Activated CD8-positive, alpha-beta memory T cell treated with anti-CD3 and anti-CD28 coated beads, Interleukin-2, amount 50 U/mL, for 24 hours (primary cell): ENCODE data around the gene ITLN1.
A peak's percentile ranks its signal among the peaks of the same experiment; 100 is the strongest.
"Not testable (repeated sequence)": the region's sequence is repeated elsewhere in the genome, so short reads cannot be mapped to it uniquely, and the experiment has no call there.

Experiments used
- DNase-seq: peaks from one replicate; pipeline ENCODE4 v3.0.0-alpha.2; 2020; ENCODE audit errors: extremely low read depth

ITLN1 gene

GRCh38 chr1:160883581-160884513 lies 1.1 kb downstream of the ITLN1 start:
- no peak for DNase-seq

DNA sequence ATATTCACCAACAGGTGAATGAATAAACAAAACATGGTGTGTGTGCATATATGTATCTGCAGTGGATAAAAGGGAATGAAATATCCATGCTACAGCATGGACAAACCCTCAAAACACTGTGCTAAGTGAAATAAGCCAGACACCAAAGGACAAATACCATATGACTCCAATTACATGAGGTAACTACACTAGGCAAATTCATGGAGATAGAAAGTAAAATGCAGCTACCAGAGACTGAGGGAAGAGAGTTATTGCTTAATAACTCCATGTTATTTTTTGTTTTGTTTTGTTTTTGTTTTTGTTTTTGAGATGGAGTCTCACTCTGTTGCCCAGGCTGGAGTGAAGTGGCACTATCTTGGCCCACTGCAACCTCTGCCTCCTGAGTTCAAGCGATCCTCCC lies 2.4 kb downstream of the ITLN1 start:
- DNase-seq = no peak

DNA sequence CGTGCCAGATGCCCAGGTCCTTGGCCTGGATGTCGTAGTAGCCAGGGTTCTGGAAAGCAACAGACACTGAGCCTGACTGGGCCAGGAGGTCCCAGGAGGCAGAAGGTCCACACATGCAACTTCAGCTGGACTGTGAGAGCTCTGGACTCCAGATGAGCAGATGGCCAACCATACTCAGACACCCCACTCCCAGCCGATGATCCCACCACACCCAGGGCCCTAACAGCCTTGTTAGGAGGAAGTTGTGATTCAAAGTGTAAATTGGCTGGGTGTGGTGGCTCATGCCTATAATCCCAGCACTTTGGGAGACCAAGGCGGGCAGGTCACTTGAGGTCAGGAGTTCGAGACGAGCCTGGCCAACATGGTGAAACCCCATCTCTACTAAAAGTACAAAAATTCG lies 3.7 kb downstream of the ITLN1 start:
- DNase-seq = not testable (repeated sequence)

- no peak for DNase-seq
Observed at GRCh38 chr1:160880216-160880615, 4.8 kb downstream of the ITLN1 start.

DNA sequence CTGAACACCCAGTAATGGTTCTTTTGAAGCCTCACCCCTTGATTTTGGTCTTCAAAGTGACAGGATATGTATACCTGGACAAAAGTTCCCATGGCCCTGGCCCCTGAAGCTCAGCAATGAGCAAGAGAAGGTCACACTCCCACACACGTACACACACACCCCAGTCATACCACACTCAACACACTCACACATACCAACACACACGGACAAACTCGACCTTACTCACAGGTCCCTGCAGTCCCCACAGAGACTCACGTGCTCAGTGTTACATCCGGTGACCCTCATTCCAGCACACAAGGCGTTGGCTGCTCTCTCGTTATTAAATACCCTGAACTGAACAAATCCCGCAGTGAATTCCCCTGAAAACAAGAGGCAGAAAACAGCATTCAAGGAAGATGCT lies 5.9 kb downstream of the ITLN1 start:
- DNase-seq = no peak

- DNase-seq = no peak
Observed at GRCh38 chr1:160877221-160877620, 7.8 kb downstream of the ITLN1 start.

DNA sequence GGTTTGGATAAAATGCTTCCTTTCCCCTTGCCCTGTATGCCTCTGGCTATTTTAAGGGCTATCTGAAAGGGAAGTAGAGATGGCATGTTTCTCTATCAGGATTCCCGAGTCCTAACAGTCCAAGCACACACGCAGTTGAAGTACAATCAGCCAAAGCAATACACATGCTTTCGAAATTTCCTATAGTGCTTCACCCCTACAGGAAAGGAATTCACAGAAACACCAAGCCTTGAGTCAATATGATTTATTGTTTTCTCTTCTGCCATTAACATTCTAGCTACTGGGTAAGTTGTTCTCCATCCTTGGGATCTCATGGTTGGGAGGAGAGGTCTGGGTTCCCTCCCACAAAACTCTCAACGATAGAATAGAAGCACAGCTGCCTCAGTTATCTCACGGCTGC lies 8.7 kb downstream of the ITLN1 start:
- DNase-seq = no peak

GRCh38 chr1:160875591-160875990 lies 9.4 kb downstream of the ITLN1 start:
- not testable (repeated sequence) for DNase-seq

- DNase-seq = no peak
Observed at GRCh38 chr1:160874935-160875334, 10.0 kb downstream of the ITLN1 start.

DNA sequence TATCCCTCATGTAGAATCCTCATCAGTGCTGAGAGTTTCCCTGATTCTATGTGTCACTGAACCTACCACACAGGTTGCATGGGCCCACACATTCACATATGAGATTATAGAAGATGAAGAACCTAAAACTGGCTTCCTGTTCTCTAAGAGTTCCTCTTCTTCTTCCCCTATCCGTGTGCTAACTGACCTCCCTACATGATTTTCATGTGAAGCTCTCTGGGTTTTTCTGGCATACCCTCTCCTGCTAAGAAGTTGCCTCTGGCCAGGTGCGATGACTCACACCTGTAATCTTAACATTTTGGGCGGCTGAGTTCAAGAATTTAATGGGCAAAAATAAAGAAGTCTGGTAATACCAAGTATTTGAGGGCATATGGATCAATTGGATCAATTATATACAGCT lies 16.8 kb downstream of the ITLN1 start:
- no peak for DNase-seq

GRCh38 chr1:160867651-160868050 lies 17.3 kb downstream of the ITLN1 start:
- not testable (repeated sequence) for DNase-seq

GRCh38 chr1:160866695-160867260 lies 18.2 kb downstream of the ITLN1 start:
- no peak for DNase-seq

DNA sequence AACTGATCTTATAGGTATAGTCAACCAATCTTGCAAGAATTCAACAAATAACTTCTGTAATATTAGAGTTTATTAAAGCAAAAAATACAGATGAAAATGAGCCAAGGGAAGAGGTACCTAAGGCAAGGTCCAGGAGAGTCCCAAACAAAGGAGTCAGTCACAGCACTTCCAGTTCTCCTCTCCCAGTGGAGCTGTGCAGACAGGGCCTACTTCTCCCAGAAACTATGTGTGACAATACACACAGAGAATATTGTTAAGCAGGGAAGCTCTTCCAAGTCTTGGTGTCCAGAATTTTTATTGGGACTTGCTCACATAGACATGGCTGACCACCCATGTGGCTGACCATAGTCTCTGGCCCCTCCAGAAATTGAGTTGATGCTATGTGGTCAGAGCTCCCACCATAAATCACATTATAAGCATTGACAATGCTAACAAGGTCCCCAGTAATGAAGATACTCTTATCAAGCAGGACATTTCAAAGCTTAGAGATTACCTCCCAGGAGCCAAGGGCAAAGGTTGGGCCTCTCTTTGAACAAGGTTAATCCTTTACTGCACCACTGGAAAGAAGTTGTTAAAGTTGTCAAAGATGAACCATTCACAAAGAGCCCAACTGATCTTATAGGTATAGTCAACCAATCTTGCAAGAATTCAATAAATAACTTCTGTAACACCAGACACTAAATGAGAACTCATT lies 18.8 kb downstream of the ITLN1 start:
- no peak for DNase-seq

DNA sequence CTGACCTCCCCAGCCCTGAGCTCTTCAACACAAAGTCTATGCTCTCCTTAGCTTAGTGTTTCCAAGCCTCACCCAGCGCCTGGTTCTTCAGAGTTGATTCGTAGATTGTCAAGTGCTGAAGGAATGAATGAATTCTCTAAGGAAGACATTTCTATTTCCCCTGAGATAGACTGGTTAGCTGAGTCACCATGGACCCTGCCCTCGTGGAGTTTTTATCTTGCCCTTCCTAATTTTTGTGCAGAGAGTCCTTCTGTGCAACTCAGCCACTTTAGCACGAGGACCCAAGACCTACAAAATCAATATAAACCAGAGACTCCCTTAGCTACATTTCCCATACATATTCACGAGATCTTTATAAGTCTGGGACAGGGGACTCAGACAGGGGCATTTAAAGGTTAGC lies 19.6 kb downstream of the ITLN1 start:
- no peak for DNase-seq

- no peak for DNase-seq
Observed at GRCh38 chr1:160864173-160864572, 20.8 kb downstream of the ITLN1 start.

DNA sequence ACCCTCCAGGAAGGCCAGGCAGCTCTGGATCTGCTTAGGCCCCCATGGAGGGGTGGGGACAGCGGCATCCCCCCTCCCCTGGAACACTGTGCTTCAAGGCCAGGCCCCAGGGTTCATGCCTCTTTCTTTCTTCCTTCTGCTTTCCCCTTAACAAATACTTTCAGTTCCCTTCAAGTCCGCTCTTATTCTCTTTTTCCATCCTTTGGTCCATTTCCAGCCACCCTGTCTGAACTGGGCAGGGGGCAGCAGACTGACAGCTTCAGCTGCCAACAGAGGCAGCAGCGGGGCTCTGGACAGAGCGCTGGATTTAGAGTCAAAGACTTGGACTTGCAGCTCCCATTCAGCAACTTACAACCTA lies 21.2 kb downstream of the ITLN1 start:
- DNase-seq = no peak

DNA sequence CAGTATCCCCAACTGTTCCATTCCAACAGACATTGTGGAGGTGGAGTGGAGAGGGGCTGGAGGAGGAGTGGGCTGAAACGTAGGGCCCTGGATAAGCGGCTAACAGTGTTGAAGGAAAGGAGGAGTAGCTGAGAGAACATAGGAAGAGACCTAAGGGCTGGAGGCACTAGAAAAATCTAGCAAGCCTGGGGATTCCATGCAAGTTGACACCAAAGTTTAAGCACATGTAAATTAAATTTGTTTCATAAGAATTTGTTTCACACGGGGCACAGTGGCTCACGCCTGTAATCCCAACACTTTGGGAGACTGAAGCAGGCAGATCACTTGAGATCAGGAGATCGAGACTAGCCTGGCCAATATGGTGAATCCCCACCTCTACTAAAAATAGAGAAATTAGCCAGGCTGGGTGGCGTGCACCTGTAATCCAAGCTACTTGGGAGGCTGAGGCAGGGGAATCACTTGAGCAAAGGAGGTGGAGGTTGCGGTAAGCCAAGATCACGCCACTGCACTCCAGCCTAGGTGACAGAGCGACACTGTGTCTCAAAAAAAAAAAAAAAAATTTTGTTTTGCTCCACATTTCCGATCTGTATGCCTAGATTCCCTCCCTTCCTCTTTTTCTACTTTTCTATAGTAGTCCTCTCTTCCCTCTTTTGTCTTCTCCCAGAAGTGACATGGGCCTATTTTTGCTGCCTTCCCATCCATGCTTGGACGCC lies 21.8 kb downstream of the ITLN1 start:
- DNase-seq = no peak

GRCh38 chr1:160862203-160863060 lies 22.5 kb downstream of the ITLN1 start, which contains the start of gene CD244:
Gene CD244 (minus strand): TSS chr1:160862887. CDS start chr1:160862677, 210 bp downstream.
- peak; percentile 31 for DNase-seq

DNA sequence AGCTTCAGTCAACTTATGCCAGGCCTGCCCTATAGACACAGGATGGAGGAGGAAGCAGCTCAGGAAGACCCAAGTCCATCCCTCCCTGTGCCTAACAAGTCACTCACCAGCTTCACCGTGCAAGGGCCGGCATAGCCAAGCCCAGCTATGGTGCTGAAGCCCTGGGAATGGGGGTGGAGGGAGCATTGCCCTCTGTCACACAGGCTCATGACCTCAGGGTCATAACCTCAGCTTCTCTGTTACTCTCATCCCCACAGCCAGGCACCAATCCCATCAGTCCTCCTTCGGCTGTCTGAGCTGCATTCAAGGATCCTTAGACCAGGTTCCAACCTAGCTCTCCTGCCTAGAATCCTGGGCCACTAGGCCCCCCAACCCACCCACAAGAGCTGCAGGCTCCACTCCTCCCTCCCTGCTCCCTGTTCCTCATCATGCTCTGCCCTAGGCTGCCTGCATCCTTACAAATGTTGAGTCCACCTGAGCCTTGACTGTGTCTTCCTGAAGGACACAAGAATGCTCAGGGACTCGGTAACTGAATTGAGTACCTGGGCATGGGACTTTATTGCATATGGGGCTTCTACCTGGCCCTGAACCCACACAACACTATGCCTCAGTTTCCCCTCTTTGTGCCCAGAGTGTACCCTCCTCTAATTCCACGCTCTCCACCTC lies 24.0 kb downstream of the ITLN1 start:
- DNase-seq = no peak

- no peak for DNase-seq
Observed at GRCh38 chr1:160859166-160859565, 25.8 kb downstream of the ITLN1 start.

DNA sequence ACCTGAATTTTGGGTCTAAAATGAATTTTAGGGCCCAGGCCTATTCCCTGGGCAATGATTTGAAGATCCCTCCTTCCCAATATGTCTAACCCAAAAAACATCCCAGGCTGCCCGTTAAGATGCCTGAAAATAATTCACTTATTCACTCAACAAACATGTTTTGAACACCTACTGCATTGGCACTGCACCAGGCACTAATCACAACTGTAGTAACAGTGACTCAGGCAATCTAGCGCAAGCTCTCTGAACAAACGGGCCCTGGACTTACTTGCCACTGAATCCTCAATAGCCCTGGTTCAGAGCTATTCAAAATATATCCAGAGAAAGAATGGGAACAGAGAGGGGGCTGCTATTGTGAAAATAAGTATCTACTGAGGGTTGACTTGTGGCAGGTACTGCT lies 26.5 kb downstream of the ITLN1 start:
- no peak for DNase-seq
